ENCODE results near the gene ITPA. TPM values are rescaled to one million over a fixed set of nuclear protein-coding genes. Genes with fewer than 3 reads are reported as not detected.

ITPA gene
- total and polyA plus RNA-seq, 2 of the 13 experiments (the other 11 are each of a cell fraction or from before 2014, with no cell fraction given), result 60.1 to 103 TPM

GRCh38 chr20:3239867-3240775, 30.8 kb downstream of the ITPA start (continued):
- TF ChIP-seq ZNF576 (CRISPR knock-in tag; IDR thresholded peaks at IDR 0.05), result peak; percentile 63; the same call in 1 of the 2 replicates
- no peak for TF ChIP-seq EP300 (IDR thresholded peaks at IDR 0.05; ENCODE audit: low read depth in 2 of 2, low read length in 2 of 2)
- peak; percentile 7; the same call in 1 of the 2 replicates for TF ChIP-seq EP300 (CRISPR knock-in tag; IDR thresholded peaks at IDR 0.05; ENCODE audit: borderline replicate concordance)
- no peak for TF ChIP-seq HOMEZ (CRISPR knock-in tag; IDR thresholded peaks at IDR 0.05; ENCODE audit: low read depth)
- TF ChIP-seq ZNF589 (CRISPR knock-in tag; conservative IDR thresholded peaks at IDR 0.05), result no peak
- TF ChIP-seq ZNF407 (CRISPR knock-in tag; IDR thresholded peaks at IDR 0.05; ENCODE audit: not compliant biosample characterization), result peak; percentile 44
- TF ChIP-seq, protein P1, sequence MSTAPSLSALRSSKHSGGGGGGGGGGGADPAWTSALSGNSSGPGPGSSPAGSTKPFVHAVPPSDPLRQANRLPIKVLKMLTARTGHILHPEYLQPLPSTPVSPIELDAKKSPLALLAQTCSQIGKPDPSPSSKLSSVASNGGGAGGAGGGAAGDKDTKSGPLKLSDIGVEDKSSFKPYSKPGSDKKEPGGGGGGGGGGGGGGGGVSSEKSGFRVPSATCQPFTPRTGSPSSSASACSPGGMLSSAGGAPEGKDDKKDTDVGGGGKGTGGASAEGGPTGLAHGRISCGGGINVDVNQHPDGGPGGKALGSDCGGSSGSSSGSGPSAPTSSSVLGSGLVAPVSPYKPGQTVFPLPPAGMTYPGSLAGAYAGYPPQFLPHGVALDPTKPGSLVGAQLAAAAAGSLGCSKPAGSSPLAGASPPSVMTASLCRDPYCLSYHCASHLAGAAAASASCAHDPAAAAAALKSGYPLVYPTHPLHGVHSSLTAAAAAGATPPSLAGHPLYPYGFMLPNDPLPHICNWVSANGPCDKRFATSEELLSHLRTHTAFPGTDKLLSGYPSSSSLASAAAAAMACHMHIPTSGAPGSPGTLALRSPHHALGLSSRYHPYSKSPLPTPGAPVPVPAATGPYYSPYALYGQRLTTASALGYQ (CRISPR knock-in tag; IDR thresholded peaks at IDR 0.05), result no peak
- TF ChIP-seq, protein P2, sequence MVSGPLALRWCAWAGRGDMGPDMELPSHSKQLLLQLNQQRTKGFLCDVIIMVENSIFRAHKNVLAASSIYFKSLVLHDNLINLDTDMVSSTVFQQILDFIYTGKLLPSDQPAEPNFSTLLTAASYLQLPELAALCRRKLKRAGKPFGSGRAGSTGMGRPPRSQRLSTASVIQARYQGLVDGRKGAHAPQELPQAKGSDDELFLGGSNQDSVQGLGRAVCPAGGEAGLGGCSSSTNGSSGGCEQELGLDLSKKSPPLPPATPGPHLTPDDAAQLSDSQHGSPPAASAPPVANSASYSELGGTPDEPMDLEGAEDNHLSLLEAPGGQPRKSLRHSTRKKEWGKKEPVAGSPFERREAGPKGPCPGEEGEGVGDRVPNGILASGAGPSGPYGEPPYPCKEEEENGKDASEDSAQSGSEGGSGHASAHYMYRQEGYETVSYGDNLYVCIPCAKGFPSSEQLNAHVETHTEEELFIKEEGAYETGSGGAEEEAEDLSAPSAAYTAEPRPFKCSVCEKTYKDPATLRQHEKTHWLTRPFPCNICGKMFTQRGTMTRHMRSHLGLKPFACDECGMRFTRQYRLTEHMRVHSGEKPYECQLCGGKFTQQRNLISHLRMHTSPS (CRISPR knock-in tag; IDR thresholded peaks at IDR 0.05; ENCODE audit: low read depth), result no peak
- no peak for TF ChIP-seq ZNF546 (CRISPR knock-in tag; conservative IDR thresholded peaks at IDR 0.05)
- no peak for TF ChIP-seq ZNF790 (CRISPR knock-in tag; IDR thresholded peaks at IDR 0.05; ENCODE audit: borderline replicate concordance)
- no peak for TF ChIP-seq ZNF24 (IDR thresholded peaks at IDR 0.05)
- no peak for TF ChIP-seq CBX2 (IDR thresholded peaks at IDR 0.05; ENCODE audit: low read depth, low read length)
- no peak for TF ChIP-seq CBX2 (CRISPR knock-in tag; IDR thresholded peaks at IDR 0.05; ENCODE audit: low read depth)
- no peak for TF ChIP-seq ATF7-NPFF (CRISPR knock-in tag; IDR thresholded peaks at IDR 0.05; ENCODE audit: low read depth)

Measured in HepG2 (cell line).